CD14-positive monocyte (primary cell): ENCODE results near the gene UACA. TPM values are rescaled to one million over a fixed set of nuclear protein-coding genes. Genes with fewer than 3 reads are reported as not detected.

Experiments used
- DNase-seq, 3 donors: peaks; one replicate each; pipeline ENCODE4 v3.0.0-alpha.2; 2011 to 2022
- H2AFZ ChIP-seq: 2 replicates; pipeline ENCODE4 v1.6.0; 2012; ENCODE audit warnings: mild to moderate bottlenecking, low read depth, low read length, inconsistent platforms; ENCODE audit not compliant: insufficient read depth, poor library complexity, severe bottlenecking
- H3K27ac ChIP-seq, 2 donors: 1 replicate in 1 of 2; 2 replicates in 1 of 2; pipeline ENCODE4 v1.5.1; 2012 to 2013; ENCODE audit warnings: low read length in 2 of 2, control low read depth in 1 of 2, inconsistent platforms in 1 of 2, low read depth in 1 of 2, mild to moderate bottlenecking in 1 of 2
- H3K27me3 ChIP-seq, 2 donors: one replicate each; pipeline versions ENCODE4 v1.6.0 to v1.6.1; 2011 to 2013; ENCODE audit warnings: low read length in 2 of 2; ENCODE audit not compliant: control insufficient read depth in 2 of 2, insufficient read depth in 2 of 2
- H3K36me3 ChIP-seq, 2 donors: replicated peaks in 1 of 2; 1 replicate in 1 of 2; 2 replicates in 1 of 2; pipeline versions ENCODE4 v1.5.1 to v1.6.1; 2012 to 2013; ENCODE audit warnings: low read length in 2 of 2, control low read depth in 1 of 2, inconsistent platforms in 1 of 2, mild to moderate bottlenecking in 1 of 2; ENCODE audit not compliant: insufficient read depth in 2 of 2, control insufficient read depth in 1 of 2
- H3K4me1 ChIP-seq, 2 donors: 1 replicate in 1 of 2; 2 replicates in 1 of 2; pipeline versions ENCODE4 v1.5.1 to v1.6.1; 2012 to 2013; ENCODE audit warnings: low read length in 2 of 2, control low read depth in 1 of 2, inconsistent platforms in 1 of 2, mild to moderate bottlenecking in 1 of 2, moderate library complexity in 1 of 2; ENCODE audit not compliant: insufficient read depth in 2 of 2, control insufficient read depth in 1 of 2
- H3K4me2 ChIP-seq: replicated peaks from 2 replicates; pipeline ENCODE3; 2012; ENCODE audit warnings: low read length, moderate library complexity, mild to moderate bottlenecking; ENCODE audit not compliant: poor library complexity, severe bottlenecking; ENCODE audit errors: extremely low read depth
- H3K4me3 ChIP-seq, 3 experiments: fragments of 200-600 bp in 1 of 3; sonication (generic) in 1 of 3; replicated peaks in 1 of 3; 1 replicate in 2 of 3; 2 replicates in 1 of 3; pipeline ENCODE4 v1.5.1; 2011 to 2013; ENCODE audit warnings: low read length in 3 of 3, mild to moderate bottlenecking in 3 of 3, control low read depth in 2 of 3, low read depth in 2 of 3, inconsistent platforms in 1 of 3, moderate library complexity in 1 of 3
- H3K79me2 ChIP-seq: 2 replicates; pipeline ENCODE4 v1.6.0; 2012; ENCODE audit warnings: mild to moderate bottlenecking, control low read depth, inconsistent platforms, low read length, moderate library complexity; ENCODE audit not compliant: insufficient read depth
- H3K9ac ChIP-seq: 2 replicates; pipeline ENCODE4 v1.6.0; 2017; ENCODE audit warnings: low read length, mild to moderate bottlenecking; ENCODE audit not compliant: insufficient read depth, poor library complexity, severe bottlenecking
- H3K9me3 ChIP-seq, 2 donors: replicated peaks in 1 of 2; 1 replicate in 1 of 2; 2 replicates in 1 of 2; pipeline versions ENCODE4 v1.5.1 to v1.6.1; 2012 to 2013; ENCODE audit warnings: low read length in 2 of 2, control low read depth in 1 of 2; ENCODE audit not compliant: control insufficient read depth in 1 of 2, insufficient read depth in 1 of 2
- H4K20me1 ChIP-seq: 2 replicates; pipeline ENCODE4 v1.6.0; 2012; ENCODE audit warnings: mild to moderate bottlenecking, low read length, control low read depth, moderate library complexity; ENCODE audit not compliant: insufficient read depth
- H3K27ac Mint-ChIP-seq, 7 donors: one replicate each; pipeline ENCODE4 v1.8.0; 2020; ENCODE audit warnings: mild to moderate bottlenecking in 7 of 7, mixed read lengths in 7 of 7, moderate library complexity in 6 of 7, inconsistent platforms in 2 of 7
- H3K27me3 Mint-ChIP-seq, 3 donors: one replicate each; pipeline ENCODE4 v1.8.0; 2021 to 2022; ENCODE audit warnings: low read depth in 3 of 3, mild to moderate bottlenecking in 3 of 3, mixed read lengths in 3 of 3, moderate library complexity in 3 of 3, inconsistent platforms in 1 of 3
- H3K36me3 Mint-ChIP-seq, 2 donors: one replicate each; pipeline ENCODE4 v1.8.0; 2020; ENCODE audit warnings: mixed read lengths in 2 of 2, inconsistent platforms in 1 of 2, mild to moderate bottlenecking in 1 of 2
- H3K4me1 Mint-ChIP-seq: one replicate; pipeline ENCODE4 v1.8.0; 2020; ENCODE audit warnings: mild to moderate bottlenecking, mixed read lengths
- H3K4me3 Mint-ChIP-seq, 2 donors: one replicate each; pipeline ENCODE4 v1.8.0; 2020; ENCODE audit warnings: mild to moderate bottlenecking in 2 of 2, mixed read lengths in 2 of 2, moderate library complexity in 1 of 2
- H3K9me3 Mint-ChIP-seq, 7 donors: one replicate each; pipeline ENCODE4 v1.8.0; 2020 to 2022; ENCODE audit warnings: mixed read lengths in 7 of 7, mild to moderate bottlenecking in 6 of 7, moderate library complexity in 6 of 7, inconsistent platforms in 2 of 7
- WGBS: methylation state at CpG from one replicate; pipeline ENCODE4 v1.1.5; 2013; ENCODE audit warnings: missing lambda C conversion rate; ENCODE audit not compliant: insufficient coverage; 5-methylcytosine and 5-hydroxymethylcytosine counted together
- intact Hi-C, 2 donors: fragments of 100-400 bp; cut with micrococcal nuclease; formaldehyde crosslinking; loops; one replicate each; pipeline versions ENCODE4 v1.15.0 to v1.15.1; 2023
- polyA plus RNA-seq, 3 donors: library from polyadenylated mRNA; depleted of rRNA in 1 of 3; unstranded in 2 of 3; stranded (reverse) in 1 of 3; fragments of 300-500 nt in 2 of 3; fragments of >200 nt in 1 of 3; fragmentation: Illumina TruSeq in 2 of 3; gene quantifications; 1 replicate in 2 of 3; 2 replicates in 1 of 3; pipeline ENCODE4 v1.2.3, GENCODE V29; 2012 to 2021
- TF ChIP-seq, protein P1 (sequence below): fragments of 200-600 bp; IDR thresholded peaks from one replicate; pipeline ENCODE4 v1.8.0; 2022; ENCODE audit warnings: antibody characterized with exemption, mild to moderate bottlenecking

UACA gene
- polyA plus RNA-seq, 3 donors, result 1.7 to 3.1 (median 2.4) TPM

- Histone ChIP-seq H3K9me3 (no peaks in the 10 kb centered on the region), H3K4me3 (peak overlapping the region; percentile 55 to 84 (median 76)), H3K27me3 (peaks cover 26 to 46% of the 10 kb centered on the region in 2 donors), H3K4me1 (peaks cover 21 to 26% of the 10 kb centered on the region in 2 donors), H3K9ac (peak overlapping the region; percentile 61), H2AFZ (peak overlapping the region; percentile 97), H3K27ac (no peak overlapping the region), H3K79me2 (no peaks in the 10 kb centered on the region), H3K36me3 (no peaks in the 10 kb centered on the region), H4K20me1 (no peaks in the 10 kb centered on the region), H3K4me2 (peak overlapping the region; percentile 89)
- Mint-ChIP-seq H3K4me3 (peak overlapping the region; percentile 89 to 98), H3K9me3 (peaks cover 0 to 6% (median 2%) of the 10 kb centered on the region in 7 donors), H3K27me3 (peaks cover 31 to 44% (median 40%) of the 10 kb centered on the region in 3 donors), H3K27ac (peak overlapping the region in 4 of 7 donors; percentile 13 to 78 (median 68)), H3K4me1 (peaks cover 19% of the 10 kb centered on the region), H3K36me3 (peaks cover 0 to 3% of the 10 kb centered on the region in 2 donors)
- WGBS, result 1% methylated on average over 45 of the region's 45 CpGs
- peak in 2 of 3 donors; percentile 12 to 22 for DNase-seq
- TF ChIP-seq, protein P1, sequence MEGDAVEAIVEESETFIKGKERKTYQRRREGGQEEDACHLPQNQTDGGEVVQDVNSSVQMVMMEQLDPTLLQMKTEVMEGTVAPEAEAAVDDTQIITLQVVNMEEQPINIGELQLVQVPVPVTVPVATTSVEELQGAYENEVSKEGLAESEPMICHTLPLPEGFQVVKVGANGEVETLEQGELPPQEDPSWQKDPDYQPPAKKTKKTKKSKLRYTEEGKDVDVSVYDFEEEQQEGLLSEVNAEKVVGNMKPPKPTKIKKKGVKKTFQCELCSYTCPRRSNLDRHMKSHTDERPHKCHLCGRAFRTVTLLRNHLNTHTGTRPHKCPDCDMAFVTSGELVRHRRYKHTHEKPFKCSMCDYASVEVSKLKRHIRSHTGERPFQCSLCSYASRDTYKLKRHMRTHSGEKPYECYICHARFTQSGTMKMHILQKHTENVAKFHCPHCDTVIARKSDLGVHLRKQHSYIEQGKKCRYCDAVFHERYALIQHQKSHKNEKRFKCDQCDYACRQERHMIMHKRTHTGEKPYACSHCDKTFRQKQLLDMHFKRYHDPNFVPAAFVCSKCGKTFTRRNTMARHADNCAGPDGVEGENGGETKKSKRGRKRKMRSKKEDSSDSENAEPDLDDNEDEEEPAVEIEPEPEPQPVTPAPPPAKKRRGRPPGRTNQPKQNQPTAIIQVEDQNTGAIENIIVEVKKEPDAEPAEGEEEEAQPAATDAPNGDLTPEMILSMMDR, result no peak
- intact Hi-C loops, result loop anchor here in 1 of 2 donors (10.0 kb wide), 1 partner anchor 1948 kb away; no protein-coding TSS in a partner anchor
Measured at GRCh38 chr15:70762469-70763119, 764 bp downstream of the UACA start.

- Histone ChIP-seq H3K27ac (no peak overlapping the region), H3K9me3 (no peaks in the 10 kb centered on the region), H3K36me3 (no peaks in the 10 kb centered on the region), H3K4me2 (peak overlapping the region; percentile 89), H3K4me1 (peaks cover 16 to 22% of the 10 kb centered on the region in 2 donors), H3K9ac (no peak overlapping the region), H3K27me3 (peaks cover 26 to 46% of the 10 kb centered on the region in 2 donors), H4K20me1 (no peaks in the 10 kb centered on the region), H2AFZ (peak overlapping the region; percentile 97), H3K79me2 (no peaks in the 10 kb centered on the region), H3K4me3 (peak overlapping the region in 2 of 3 experiments; percentile 76 to 84)
- Mint-ChIP-seq H3K4me1 (peaks cover 16% of the 10 kb centered on the region), H3K36me3 (peaks cover 0 to 3% of the 10 kb centered on the region in 2 donors), H3K4me3 (peak overlapping the region; percentile 89 to 98), H3K27me3 (peaks cover 31 to 44% (median 40%) of the 10 kb centered on the region in 3 donors), H3K9me3 (peaks cover 0 to 6% (median 2%) of the 10 kb centered on the region in 7 donors), H3K27ac (peak overlapping the region in 2 of 7 donors; percentile 65 to 71)
- intact Hi-C loops, result loop anchor here in 1 of 2 donors (10.0 kb wide), 1 partner anchor 1947 kb away; no protein-coding TSS in a partner anchor
- TF ChIP-seq, protein P1, result no peak
- no CpG with 5 or more reads among the region's 7 CpGs for WGBS
- no peak for DNase-seq
Measured at GRCh38 chr15:70761931-70762468, 1.4 kb downstream of the UACA start.
